GM23338 (cell line): Measurements from ENCODE around the gene STAU1. TPM values are rescaled to one million over a fixed set of nuclear protein-coding genes. Genes with fewer than 3 reads are reported as not detected.

Source experiments
- CREB1 ChIP-seq: fragments of 250-450 bp; sonication (Bioruptor Pico); IDR thresholded peaks from 2 replicates; pipeline ENCODE4 v1.5.0; 2020; ENCODE audit warnings: low read depth, mild to moderate bottlenecking, moderate library complexity
- ETS1 ChIP-seq: IDR thresholded peaks from 2 replicates; pipeline ENCODE4 v1.6.1; 2016; ENCODE audit warnings: antibody characterized with exemption
- NANOG ChIP-seq: IDR thresholded peaks from 2 replicates; pipeline ENCODE4 v1.6.1; 2016; ENCODE audit warnings: antibody characterized with exemption, borderline replicate concordance
- ZNF462 ChIP-seq: fragments of 250-450 bp; sonication (Bioruptor Pico); IDR thresholded peaks from 2 replicates; pipeline ENCODE4 v1.5.0; 2020; ENCODE audit warnings: mild to moderate bottlenecking, moderate library complexity
- polyA plus RNA-seq: library from polyadenylated mRNA; unstranded; fragments of >200 nt; fragmentation: Nextera tagmentation; extraction: Ambion mirVana; gene quantifications from 2 replicates; pipeline ENCODE4 v1.2.1, GENCODE V29; 2016
- total RNA-seq: library from RNA; depleted of rRNA; stranded (reverse); fragments of >200 nt; shearing (Covaris generic); gene quantifications from 2 replicates; pipeline ENCODE4 v1.2.3, GENCODE V29; 2014
- TF ChIP-seq, protein P1 (sequence below): IDR thresholded peaks from one replicate; pipeline ENCODE4 v1.6.1; 2018; ENCODE audit warnings: antibody characterized with exemption; ENCODE audit not compliant: unreplicated experiment

Gene STAU1
- total and polyA plus RNA-seq, 2 experiments from 2014 or later, result 102 TPM

DNA sequence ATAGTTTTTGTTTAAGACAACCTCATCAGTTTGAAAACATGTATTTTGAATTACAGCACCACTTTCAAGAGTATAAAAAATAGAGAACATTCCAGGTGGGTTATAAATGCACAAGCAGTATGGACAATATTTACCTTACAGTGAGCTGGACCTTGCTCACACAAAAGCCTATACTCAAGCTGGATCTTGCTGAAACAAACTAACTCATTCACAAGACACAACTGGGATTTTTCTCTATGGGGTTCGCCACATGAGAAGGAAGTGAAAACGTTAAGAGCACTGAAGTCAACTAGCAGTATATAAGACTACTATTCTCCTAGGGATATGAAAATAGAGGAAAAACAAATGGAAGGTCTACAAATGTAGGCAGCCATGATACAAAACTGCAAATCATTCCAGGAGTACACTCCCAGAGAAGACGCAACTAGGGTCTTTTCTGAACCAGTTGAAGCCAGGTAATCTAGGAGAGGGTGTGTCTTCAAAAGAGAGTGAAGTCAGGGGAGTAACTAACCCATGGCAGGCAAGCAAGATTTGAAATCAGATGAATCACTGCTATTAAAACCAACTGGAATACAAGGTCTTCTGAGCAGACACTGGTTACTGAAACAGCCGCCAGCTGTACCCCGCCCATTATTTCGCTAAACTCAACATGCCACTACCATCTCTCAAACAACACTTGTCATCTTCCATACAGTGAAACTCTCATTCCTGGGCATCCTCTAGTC, 26.5 kb downstream of the STAU1 start (continued):
- no peak for TF ChIP-seq ZNF462 (CRISPR knock-in tag)
- no peak for TF ChIP-seq CREB1 (CRISPR knock-in tag)
- no peak for TF ChIP-seq NANOG
- TF ChIP-seq, protein P1, sequence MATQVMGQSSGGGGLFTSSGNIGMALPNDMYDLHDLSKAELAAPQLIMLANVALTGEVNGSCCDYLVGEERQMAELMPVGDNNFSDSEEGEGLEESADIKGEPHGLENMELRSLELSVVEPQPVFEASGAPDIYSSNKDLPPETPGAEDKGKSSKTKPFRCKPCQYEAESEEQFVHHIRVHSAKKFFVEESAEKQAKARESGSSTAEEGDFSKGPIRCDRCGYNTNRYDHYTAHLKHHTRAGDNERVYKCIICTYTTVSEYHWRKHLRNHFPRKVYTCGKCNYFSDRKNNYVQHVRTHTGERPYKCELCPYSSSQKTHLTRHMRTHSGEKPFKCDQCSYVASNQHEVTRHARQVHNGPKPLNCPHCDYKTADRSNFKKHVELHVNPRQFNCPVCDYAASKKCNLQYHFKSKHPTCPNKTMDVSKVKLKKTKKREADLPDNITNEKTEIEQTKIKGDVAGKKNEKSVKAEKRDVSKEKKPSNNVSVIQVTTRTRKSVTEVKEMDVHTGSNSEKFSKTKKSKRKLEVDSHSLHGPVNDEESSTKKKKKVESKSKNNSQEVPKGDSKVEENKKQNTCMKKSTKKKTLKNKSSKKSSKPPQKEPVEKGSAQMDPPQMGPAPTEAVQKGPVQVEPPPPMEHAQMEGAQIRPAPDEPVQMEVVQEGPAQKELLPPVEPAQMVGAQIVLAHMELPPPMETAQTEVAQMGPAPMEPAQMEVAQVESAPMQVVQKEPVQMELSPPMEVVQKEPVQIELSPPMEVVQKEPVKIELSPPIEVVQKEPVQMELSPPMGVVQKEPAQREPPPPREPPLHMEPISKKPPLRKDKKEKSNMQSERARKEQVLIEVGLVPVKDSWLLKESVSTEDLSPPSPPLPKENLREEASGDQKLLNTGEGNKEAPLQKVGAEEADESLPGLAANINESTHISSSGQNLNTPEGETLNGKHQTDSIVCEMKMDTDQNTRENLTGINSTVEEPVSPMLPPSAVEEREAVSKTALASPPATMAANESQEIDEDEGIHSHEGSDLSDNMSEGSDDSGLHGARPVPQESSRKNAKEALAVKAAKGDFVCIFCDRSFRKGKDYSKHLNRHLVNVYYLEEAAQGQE, result no peak
- no peak for TF ChIP-seq ETS1
